H1 (cell line): ENCODE measurements around the gene SPDYE3. TPM values are rescaled to one million over a fixed set of nuclear protein-coding genes. Genes with fewer than 3 reads are reported as not detected.

ENCODE experiments used
- CTCF ChIA-PET: fragments of 300-600 bp; sonication (Branson Sonifier 250); formaldehyde crosslinking; loops from one replicate; lab custom pipeline; 2021; ENCODE audit not compliant: partially characterized antibody; lab: Charles Lee
- POLR2A ChIA-PET: fragments of 300-600 bp; sonication (Branson Sonifier 250); formaldehyde crosslinking; loops from one replicate; lab custom pipeline; 2021; ENCODE audit warnings: inconsistent platforms; ENCODE audit not compliant: partially characterized antibody; lab: Charles Lee
- DNase-seq, 2 experiments: peaks; one replicate each; pipeline versions ENCODE4 v3.0.0 to v3.0.0-alpha.2; 2010 to 2022; ENCODE audit warnings: low spot score in 2 of 2, low read depth in 1 of 2, mixed read lengths in 1 of 2
- FAIRE-seq: peaks from 2 replicates; lab custom pipeline; 2011; peaks lifted over from hg19 to GRCh38; lab: Jason Lieb, UNC
- H2AFZ ChIP-seq: 2 replicates; pipeline ENCODE4 v1.8.1; 2012; ENCODE audit warnings: low read length, inconsistent platforms
- H2AK5ac ChIP-seq: 2 replicates; pipeline ENCODE4 v1.6.1; 2013; ENCODE audit warnings: low read depth, low read length
- H2BK120ac ChIP-seq: replicated peaks from 2 replicates; pipeline ENCODE3; 2013; ENCODE audit warnings: low read depth, low read length, inconsistent platforms
- H2BK12ac ChIP-seq: 2 replicates; pipeline ENCODE4 v1.6.1; 2013; ENCODE audit warnings: low read depth, low read length
- H2BK15ac ChIP-seq: 2 replicates; pipeline ENCODE4 v1.6.1; 2013; ENCODE audit warnings: low read length
- H2BK20ac ChIP-seq: 2 replicates; pipeline ENCODE4 v1.6.1; 2013; ENCODE audit warnings: low read length
- H2BK5ac ChIP-seq: 2 replicates; pipeline ENCODE4 v1.6.1; 2013; ENCODE audit warnings: low read depth, low read length
- H3K14ac ChIP-seq: 2 replicates; pipeline ENCODE4 v1.6.1; 2013; ENCODE audit warnings: inconsistent platforms; ENCODE audit not compliant: insufficient read length
- H3K18ac ChIP-seq: 2 replicates; pipeline ENCODE4 v1.6.1; 2013; ENCODE audit warnings: low read length; ENCODE audit errors: extremely low read depth
- H3K23ac ChIP-seq: 2 replicates; pipeline ENCODE4 v1.6.1; 2013; ENCODE audit warnings: inconsistent platforms; ENCODE audit not compliant: insufficient read length
- H3K23me2 ChIP-seq: 2 replicates; pipeline ENCODE4 v1.6.1; 2013; ENCODE audit warnings: low read depth, low read length
- H3K27ac ChIP-seq: 2 replicates; pipeline ENCODE4 v1.6.1; 2011; ENCODE audit warnings: low read depth, low read length, inconsistent platforms
- H3K27me3 ChIP-seq, 4 experiments: replicated peaks in 1 of 4; 1 replicate in 1 of 4; 2 replicates in 3 of 4; pipeline versions ENCODE4 v1.6.1 to v1.8.1; 2011 to 2013; ENCODE audit warnings: low read length in 3 of 4, mild to moderate bottlenecking in 3 of 4, inconsistent platforms in 2 of 4, mixed read lengths in 2 of 4, moderate library complexity in 1 of 4; ENCODE audit not compliant: control insufficient read depth in 3 of 4, insufficient read depth in 3 of 4; ENCODE audit errors: extremely low read depth in 1 of 4
- H3K36me3 ChIP-seq, 4 experiments: 2 replicates each; pipeline versions ENCODE4 v1.6.1 to v1.8.1; 2011 to 2013; ENCODE audit warnings: mild to moderate bottlenecking in 4 of 4, low read length in 3 of 4, moderate library complexity in 2 of 4, control low read depth in 1 of 4, inconsistent platforms in 1 of 4; ENCODE audit not compliant: insufficient read depth in 4 of 4, control insufficient read depth in 2 of 4
- H3K4ac ChIP-seq: replicated peaks from 2 replicates; pipeline ENCODE3; 2013; ENCODE audit warnings: low read length, low read depth, mixed read lengths, inconsistent platforms; ENCODE audit not compliant: insufficient read length
- H3K4me1 ChIP-seq, 4 experiments: replicated peaks in 1 of 4; 1 replicate in 1 of 4; 2 replicates in 3 of 4; pipeline versions ENCODE4 v1.6.1 to v1.8.1; 2011 to 2013; ENCODE audit warnings: low read length in 3 of 4, inconsistent platforms in 2 of 4, mixed read lengths in 1 of 4; ENCODE audit not compliant: insufficient read depth in 4 of 4, control insufficient read depth in 3 of 4
- H3K4me2 ChIP-seq, 2 experiments: 2 replicates each; pipeline versions ENCODE4 v1.6.1 to v1.8.1; 2011 to 2013; ENCODE audit warnings: low read depth in 2 of 2, low read length in 2 of 2, control low read depth in 1 of 2, inconsistent platforms in 1 of 2, mild to moderate bottlenecking in 1 of 2; ENCODE audit not compliant: insufficient read depth in 1 of 2
- H3K4me3 ChIP-seq, 4 experiments: fragments of 200-600, 300-600 bp in 1 of 4; sonication (generic), shearing (Covaris generic), sonication (Bioruptor Twin) in 1 of 4; 2 replicates each; pipeline versions ENCODE4 v1.5.1 to v1.8.1; 2011 to 2016; ENCODE audit warnings: low read length in 4 of 4, low read depth in 3 of 4, control low read depth in 2 of 4, inconsistent platforms in 2 of 4, mild to moderate bottlenecking in 2 of 4, mixed read lengths in 1 of 4, moderate library complexity in 1 of 4; ENCODE audit not compliant: insufficient read depth in 2 of 4; ENCODE audit errors: extremely low read depth in 1 of 4
- H3K56ac ChIP-seq: replicated peaks from 2 replicates; pipeline ENCODE3; 2013; ENCODE audit warnings: low read depth, mild to moderate bottlenecking, mixed read lengths, low read length, inconsistent platforms; ENCODE audit not compliant: insufficient read length
- H3K79me1 ChIP-seq: 2 replicates; pipeline ENCODE4 v1.6.1; 2013; ENCODE audit warnings: low read depth, low read length, control low read depth
- H3K79me2 ChIP-seq, 2 experiments: 2 replicates each; pipeline versions ENCODE4 v1.6.1 to v1.8.1; 2012 to 2013; ENCODE audit warnings: low read length in 2 of 2, mild to moderate bottlenecking in 2 of 2, inconsistent platforms in 1 of 2; ENCODE audit not compliant: insufficient read depth in 2 of 2, control insufficient read depth in 1 of 2
- H3K9ac ChIP-seq, 4 experiments: replicated peaks in 1 of 4; 1 replicate in 1 of 4; 2 replicates in 3 of 4; pipeline versions ENCODE4 v1.6.1 to v1.8.1; 2011 to 2013; ENCODE audit warnings: low read depth in 3 of 4, low read length in 3 of 4, control low read depth in 2 of 4, mild to moderate bottlenecking in 2 of 4, moderate library complexity in 2 of 4, inconsistent platforms in 1 of 4; ENCODE audit errors: extremely low read depth in 1 of 4
- H3K9me3 ChIP-seq, 2 experiments: 2 replicates each; pipeline versions ENCODE4 v1.6.1 to v1.8.1; 2012 to 2013; ENCODE audit warnings: mild to moderate bottlenecking in 2 of 2, moderate library complexity in 2 of 2, control low read depth in 1 of 2, inconsistent platforms in 1 of 2, low read depth in 1 of 2, low read length in 1 of 2, mixed read lengths in 1 of 2; ENCODE audit not compliant: insufficient read depth in 2 of 2
- H4K20me1 ChIP-seq, 2 experiments: replicated peaks in 1 of 2; 2 replicates each; pipeline versions ENCODE3 to v1.8.1; 2011 to 2013; ENCODE audit warnings: inconsistent platforms in 2 of 2, low read length in 2 of 2, mild to moderate bottlenecking in 1 of 2; ENCODE audit not compliant: insufficient read depth in 2 of 2, control insufficient read depth in 1 of 2
- H4K5ac ChIP-seq: 2 replicates; pipeline ENCODE4 v1.6.1; 2013; ENCODE audit warnings: low read length, low read depth, mixed read lengths, inconsistent platforms; ENCODE audit not compliant: insufficient read length
- H4K8ac ChIP-seq: 2 replicates; pipeline ENCODE4 v1.8.0; 2013; ENCODE audit warnings: mild to moderate bottlenecking, moderate library complexity, low read length, inconsistent platforms; ENCODE audit not compliant: insufficient read depth; ENCODE audit errors: extremely low read depth
- H4K91ac ChIP-seq: replicated peaks from 2 replicates; pipeline ENCODE3; 2013; ENCODE audit warnings: low read length, mixed read lengths, inconsistent platforms; ENCODE audit not compliant: insufficient read length
- BACH1 ChIP-seq: IDR thresholded peaks from 2 replicates; pipeline ENCODE4 v1.6.1; 2012; ENCODE audit warnings: low read length, improper control_type of control experiment
- CBX5 ChIP-seq: fragments of 300-800, 300-1000 bp; sonication (generic); IDR thresholded peaks from 2 replicates; pipeline ENCODE4 v1.7.1; 2016; ENCODE audit warnings: antibody characterized with exemption, low read length, low read depth
- CREB1 ChIP-seq: IDR thresholded peaks from 2 replicates; pipeline ENCODE4 v1.6.1; 2012; ENCODE audit warnings: inconsistent platforms
- KDM4A ChIP-seq: IDR thresholded peaks from one replicate; pipeline ENCODE4 v1.7.1; 2012; ENCODE audit warnings: low read depth, mild to moderate bottlenecking, moderate library complexity, low read length, inconsistent platforms; ENCODE audit not compliant: severe bottlenecking
- MAX ChIP-seq: IDR thresholded peaks from 2 replicates; pipeline ENCODE4 v1.6.1; 2012; ENCODE audit warnings: inconsistent platforms
- NRF1 ChIP-seq: IDR thresholded peaks from 2 replicates; pipeline ENCODE4 v1.6.1; 2011; ENCODE audit warnings: mild to moderate bottlenecking, low read depth, low read length, improper control_type of control experiment
- POU5F1 ChIP-seq: IDR thresholded peaks from 2 replicates; pipeline ENCODE4 v1.6.1; 2011; ENCODE audit warnings: low read depth, mild to moderate bottlenecking, low read length, moderate library complexity
- RAD21 ChIP-seq, 2 experiments: IDR thresholded peaks in 1 of 2; conservative IDR thresholded peaks in 1 of 2; 2 replicates each; pipeline ENCODE4 v1.6.1; 2011; ENCODE audit warnings: low read depth in 2 of 2, low read length in 2 of 2, improper control_type of control experiment in 1 of 2, inconsistent platforms in 1 of 2, mild to moderate bottlenecking in 1 of 2, moderate library complexity in 1 of 2
- RBBP5 ChIP-seq: IDR thresholded peaks from 2 replicates; pipeline ENCODE4 v1.7.1; 2012; ENCODE audit warnings: low read depth, mild to moderate bottlenecking, inconsistent platforms, low read length, moderate library complexity, borderline replicate concordance
- SP1 ChIP-seq: IDR thresholded peaks from 2 replicates; pipeline ENCODE4 v1.6.1; 2011; ENCODE audit warnings: low read depth, low read length
- TCF12 ChIP-seq: IDR thresholded peaks from 2 replicates; pipeline ENCODE4 v1.6.1; 2011; ENCODE audit warnings: low read depth, mild to moderate bottlenecking, low read length
- WGBS, 2 experiments: shearing (Covaris generic) in 1 of 2; methylation state at CpG; one replicate each; pipeline versions ENCODE4 v1.1.6 to v1.1.7; 2013 to 2015; ENCODE audit warnings: low lambda C conversion rate in 2 of 2, mixed read lengths in 2 of 2, inconsistent platforms in 1 of 2, low coverage in 1 of 2, missing lambda C conversion rate in 1 of 2; ENCODE audit not compliant: insufficient replicate concordance in 2 of 2, insufficient coverage in 1 of 2, insufficient read length in 1 of 2; ENCODE audit errors: extremely low coverage in 1 of 2, missing lambda C conversion rate in 1 of 2; 5-methylcytosine and 5-hydroxymethylcytosine counted together
- polyA plus RNA-seq, 7 experiments: library from polyadenylated mRNA; depleted of rRNA in 3 of 7; stranded (reverse) in 5 of 7; unstranded in 2 of 7; fragments of >200 nt in 5 of 7; fragments of 200-250 nt in 2 of 7; gene quantifications; 1 replicate in 5 of 7; 2 replicates in 1 of 7; 4 replicates in 1 of 7; pipeline versions ENCODE4 v1.2.1 to v1.2.3, GENCODE V29; 2011 to 2013; ENCODE audit warnings: missing spikeins in 2 of 7, mixed read lengths in 2 of 7
- total RNA-seq: library from RNA; stranded (reverse); fragmentation: NEBNext Ultra II Directional; extraction: Animal tissue kit (Norgen Biotek cat#: 25700); gene quantifications from 2 replicates; pipeline ENCODE4 v1.2.1, GENCODE V29; 2021

The SPDYE3 gene
- total and polyA plus RNA-seq, 2 of the 8 experiments (the other 6 are each of a cell fraction or from before 2014, with no cell fraction given): not detected

DNA sequence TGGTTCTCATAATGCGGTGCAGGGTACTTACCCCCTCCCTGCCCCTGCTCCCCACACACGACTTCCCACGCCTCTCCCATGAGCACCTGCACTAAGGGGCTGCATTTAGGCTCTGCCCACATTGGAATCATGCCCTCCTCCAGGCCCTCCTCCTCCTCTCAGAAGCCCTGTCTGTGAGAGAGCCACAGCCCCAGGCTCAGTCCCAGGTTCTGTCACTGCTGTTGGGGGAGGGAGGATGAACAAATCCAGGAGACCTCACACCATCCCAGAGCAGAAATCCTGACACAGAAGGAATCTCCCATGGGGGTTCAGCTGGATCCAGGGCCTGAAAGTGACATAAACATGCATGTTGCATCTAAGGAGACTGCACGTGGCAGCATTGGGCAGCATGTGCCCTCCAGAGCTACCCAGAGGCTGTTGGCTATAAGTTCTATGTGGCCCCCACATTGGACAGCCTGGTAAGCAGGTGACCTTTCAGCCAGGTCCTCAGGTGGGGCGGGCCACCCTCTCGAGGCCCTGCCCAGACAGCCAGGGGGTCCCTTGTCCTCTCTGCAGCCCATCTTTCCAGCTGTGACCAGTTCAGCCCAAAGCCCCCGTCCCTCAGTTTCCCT lies 64.2 kb downstream of the SPDYE3 start:
- Histone ChIP-seq H4K20me1 (no peaks in the 10 kb centered on the region), H3K79me1 (peaks cover 2% of the 10 kb centered on the region; the same call in 1 of the 2 replicates), H3K9ac (no peak overlapping the region), H2BK12ac (peak overlapping the region; percentile 60; the same call in 1 of the 2 replicates), H3K4me1 (peaks cover 0 to 31% (median 19%) of the 10 kb centered on the region in 4 experiments; a peak in 6 of 7 replicates), H3K4ac (no peak overlapping the region), H4K91ac (no peak overlapping the region), H3K27ac (no peak overlapping the region; the same call in 1 of the 2 replicates), H3K23ac (no peak overlapping the region), H4K5ac (no peak overlapping the region), H3K9me3 (no peaks in the 10 kb centered on the region), H2BK5ac (no peak overlapping the region), H3K56ac (no peak overlapping the region), H3K4me2 (no peak overlapping the region), H2BK20ac (peak overlapping the region; percentile 18; the same call in 1 of the 2 replicates), H4K8ac (no peak overlapping the region), H3K79me2 (no peaks in the 10 kb centered on the region), H3K27me3 (0 out of 7 replicates have a peak, but pooled peaks cover 0 to 2% (median 0%) of the 10 kb centered on the region in 4 experiments), H3K23me2 (no peaks in the 10 kb centered on the region), H3K36me3 (peaks cover 0 to 13% (median 0%) of the 10 kb centered on the region in 4 experiments; a peak in 1 of 8 replicates), H3K14ac (no peak overlapping the region), H3K4me3 (no peak overlapping the region), H2BK15ac (peak overlapping the region; percentile 98), H2AFZ (no peak overlapping the region), H2BK120ac (no peak overlapping the region), H3K18ac (peak overlapping the region; percentile 63), H2AK5ac (0 out of 2 replicates have a peak overlapping the region, but pooled peaks have one; percentile 18)
- POLR2A ChIA-PET: interaction anchor here (1.0 to 2.1 kb wide), 5 partner anchors 10 to 57 kb away, joined by 3 to 9 read pairs (median 4); partner anchors contain the start of gene ZCWPW1
- FAIRE-seq (no peak), DNase-seq (no peak)
- WGBS, 2 experiments: 94% methylated on average over 7 of the region's 7 CpGs; no CpG with 5 or more reads in 1 of the 2 experiments
- CTCF ChIA-PET: interaction anchor here (0.6 to 1.9 kb wide), 4 partner anchors 35 to 238 kb away, joined by 3 to 10 read pairs (median 3); no protein-coding TSS in a partner anchor
- no peak for TF ChIP-seq NRF1
- no peak for TF ChIP-seq CBX5
- no peak for TF ChIP-seq RBBP5
- TF ChIP-seq BACH1: no peak
- no peak for TF ChIP-seq TCF12
- TF ChIP-seq CREB1: no peak
- TF ChIP-seq POU5F1: no peak
- TF ChIP-seq KDM4A: no peak
- TF ChIP-seq MAX: no peak
- TF ChIP-seq SP1: no peak
- TF ChIP-seq RAD21 (IDR thresholded peaks at IDR 0.05 in 1 of 2, conservative IDR thresholded peaks at IDR 0.05 in 1 of 2; ENCODE audit: low read depth in 2 of 2, low read length in 2 of 2): no peak
